Prostate gland (tissue), 2 donors: ENCODE data around the gene RTTN. TPM values are rescaled to one million over a fixed set of nuclear protein-coding genes. Genes with fewer than 3 reads are reported as not detected.
"Not testable (repeated sequence)": the region's sequence is repeated elsewhere in the genome, so short reads cannot be mapped to it uniquely, and the experiment has no call there.

ENCODE experiments used
- DNase-seq: peaks from one replicate; pipeline ENCODE4 v3.0.0-alpha.2; 2019; ENCODE audit warnings: low spot score
- H3K27ac ChIP-seq, 2 donors: fragments of 200-600 bp; sonication (generic); 2 replicates each; pipeline ENCODE4 v1.5.1; 2017 to 2019
- H3K27me3 ChIP-seq: fragments of 200-600 bp; sonication (generic); replicated peaks from 2 replicates; pipeline ENCODE4 v1.5.1; 2019; ENCODE audit not compliant: insufficient read depth
- H3K36me3 ChIP-seq, 2 donors: fragments of 200-600 bp; sonication (generic); 1 replicate in 1 of 2; 2 replicates in 1 of 2; pipeline versions ENCODE4 v1.5.1 to v1.8.1; 2017 to 2019
- H3K4me1 ChIP-seq: fragments of 200-600 bp; sonication (generic); replicated peaks from 2 replicates; pipeline ENCODE4 v1.5.1; 2019
- H3K4me3 ChIP-seq, 2 donors: fragments of 200-600 bp; sonication (generic); 2 replicates each; pipeline ENCODE4 v1.5.1; 2017 to 2019
- H3K9me3 ChIP-seq: fragments of 200-600 bp; sonication (generic); 2 replicates; pipeline ENCODE4 v1.5.1; 2017
- CTCF ChIP-seq, 4 experiments: fragments of 200-600 bp in 2 of 4; fragments of 450-650 bp in 2 of 4; sonication (generic) in 2 of 4; IDR thresholded peaks; 1 replicate in 3 of 4; 2 replicates in 1 of 4; pipeline ENCODE4 v1.5.1; 2016 to 2019; ENCODE audit warnings: antibody characterized with exemption in 4 of 4, mild to moderate bottlenecking in 2 of 4, moderate library complexity in 2 of 4
- POLR2A ChIP-seq: fragments of 450-650 bp; IDR thresholded peaks from one replicate; pipeline ENCODE4 v1.6.1; 2016; ENCODE audit warnings: antibody characterized with exemption, mild to moderate bottlenecking
- POLR2AphosphoS5 ChIP-seq: sonication (generic); formaldehyde crosslinking; IDR thresholded peaks from one replicate; pipeline ENCODE4 v1.6.1; 2017; ENCODE audit warnings: antibody characterized with exemption
- WGBS: methylation state at CpG from one replicate; pipeline ENCODE4 v1.1.5; 2018; 5-methylcytosine and 5-hydroxymethylcytosine counted together
- intact Hi-C: fragments of 100-400 bp; cut with DNase I; formaldehyde crosslinking; loops from one replicate; pipeline ENCODE4 v1.14.2; 2022
- total RNA-seq, 2 donors: library from RNA; depleted of rRNA; stranded (reverse); fragments of >200 nt; gene quantifications; one replicate each; pipeline ENCODE4 v1.1.0, GENCODE V29; 2016

The RTTN gene
- total RNA-seq, 2 donors from 2014 or later, result 8.4 to 21.5 TPM

DNA sequence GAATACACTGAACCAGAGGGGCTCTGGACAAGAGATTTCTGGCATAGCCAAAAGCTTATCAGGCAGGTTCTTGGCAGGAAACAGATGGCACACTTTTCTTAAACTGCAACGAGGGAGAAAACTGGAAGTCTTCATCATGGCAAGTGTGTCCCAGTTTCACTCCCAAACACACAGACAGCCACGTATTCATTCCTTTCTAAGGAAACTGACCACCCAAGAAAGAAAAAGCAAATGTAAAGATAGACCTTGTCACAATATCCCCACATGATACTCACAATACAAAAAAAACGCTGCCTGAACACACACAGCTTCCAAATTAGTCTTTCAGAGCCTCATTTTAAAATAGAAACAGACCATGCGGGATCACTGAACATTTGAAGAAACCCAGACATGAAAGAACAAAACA is 40.6 kb upstream of the RTTN start:
- Histone ChIP-seq H3K4me3 (no peak overlapping the region), H3K9me3 (no peaks in the 10 kb centered on the region), H3K36me3 (no peaks in the 10 kb centered on the region), H3K27me3 (no peaks in the 10 kb centered on the region), H3K27ac (no peak overlapping the region), H3K4me1 (no peaks in the 10 kb centered on the region)
- TF ChIP-seq CTCF (IDR thresholded peaks at IDR 0.05) (no peak), POLR2A (no peak), POLR2AphosphoS5 (no peak)
- no peak for DNase-seq
- 29% methylated on average over 4 of the region's 4 CpGs for WGBS
- intact Hi-C loops, result no loop called here

DNA sequence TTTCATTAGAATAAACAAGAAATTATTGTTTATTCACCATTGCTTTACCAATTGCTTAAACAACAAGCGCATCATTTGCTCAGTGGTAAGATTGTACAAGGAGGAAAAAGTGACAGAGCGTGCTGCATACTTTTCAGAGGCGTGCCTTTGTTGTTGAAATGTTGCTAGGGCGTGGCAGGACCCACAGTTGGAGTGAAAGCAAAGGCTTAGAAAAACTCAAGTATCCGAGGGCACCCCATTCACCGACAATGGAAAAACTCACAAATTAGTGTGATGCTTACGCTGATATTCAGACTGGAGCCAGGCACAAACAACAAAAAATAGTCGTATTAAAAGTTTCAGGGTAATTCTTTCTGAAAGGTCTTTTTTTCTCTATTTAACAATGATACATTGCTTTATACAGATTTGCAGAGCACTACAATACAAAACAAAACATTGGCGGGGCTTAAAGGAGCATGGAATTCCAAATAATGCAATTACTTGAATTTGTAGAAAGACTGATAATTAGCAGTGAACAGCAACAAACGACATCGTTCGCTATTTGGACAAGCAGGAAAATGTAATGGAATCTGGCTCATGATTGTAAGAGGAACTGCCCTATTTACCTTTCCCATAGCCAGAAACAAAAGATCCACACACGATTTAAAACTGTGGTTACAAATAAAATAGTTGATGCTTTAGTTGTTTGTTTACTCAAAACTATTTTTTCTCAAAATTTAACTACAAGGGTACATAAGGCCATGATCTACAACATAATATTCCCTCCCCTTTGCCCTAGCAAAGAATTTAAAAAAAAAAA is 37.8 kb upstream of the RTTN start:
- no peak for DNase-seq
- no peak overlapping the region for H3K27ac ChIP-seq
- 48% methylated on average over 13 of the region's 13 CpGs for WGBS
- no peaks in the 10 kb centered on the region for H3K27me3 ChIP-seq
- intact Hi-C loops, result no loop called here
- TF ChIP-seq POLR2A (no peak), CTCF (IDR thresholded peaks at IDR 0.05) (no peak), POLR2AphosphoS5 (no peak)
- no peaks in the 10 kb centered on the region for H3K4me1 ChIP-seq
- no peaks in the 10 kb centered on the region for H3K9me3 ChIP-seq
- no peaks in the 10 kb centered on the region for H3K36me3 ChIP-seq
- H3K4me3 ChIP-seq, result no peak overlapping the region

GRCh38 chr18:70236921-70237320 is 31.4 kb upstream of the RTTN start:
- intact Hi-C loops, DNase-seq, H3K4me1 ChIP-seq, H3K27ac ChIP-seq, H3K9me3 ChIP-seq, H3K27me3 ChIP-seq, H3K4me3 ChIP-seq, H3K36me3 ChIP-seq: not testable (repeated sequence)
- WGBS, result 39% methylated on average over 7 of the region's 7 CpGs

- no peak for DNase-seq
- no peaks in the 10 kb centered on the region for H3K9me3 ChIP-seq
- TF ChIP-seq POLR2A (no peak), POLR2AphosphoS5 (no peak), CTCF (IDR thresholded peaks at IDR 0.05) (no peak)
- WGBS, result 85% methylated on average over 5 of the region's 5 CpGs
- no peaks in the 10 kb centered on the region for H3K4me1 ChIP-seq
- no peaks in the 10 kb centered on the region for H3K36me3 ChIP-seq
- H3K27me3 ChIP-seq, result no peaks in the 10 kb centered on the region
- intact Hi-C loops, result no loop called here
- H3K4me3 ChIP-seq, result no peak overlapping the region
- no peak overlapping the region for H3K27ac ChIP-seq
These were observed 30.0 kb upstream of the RTTN start for GRCh38 chr18:70235478-70235877.

DNA sequence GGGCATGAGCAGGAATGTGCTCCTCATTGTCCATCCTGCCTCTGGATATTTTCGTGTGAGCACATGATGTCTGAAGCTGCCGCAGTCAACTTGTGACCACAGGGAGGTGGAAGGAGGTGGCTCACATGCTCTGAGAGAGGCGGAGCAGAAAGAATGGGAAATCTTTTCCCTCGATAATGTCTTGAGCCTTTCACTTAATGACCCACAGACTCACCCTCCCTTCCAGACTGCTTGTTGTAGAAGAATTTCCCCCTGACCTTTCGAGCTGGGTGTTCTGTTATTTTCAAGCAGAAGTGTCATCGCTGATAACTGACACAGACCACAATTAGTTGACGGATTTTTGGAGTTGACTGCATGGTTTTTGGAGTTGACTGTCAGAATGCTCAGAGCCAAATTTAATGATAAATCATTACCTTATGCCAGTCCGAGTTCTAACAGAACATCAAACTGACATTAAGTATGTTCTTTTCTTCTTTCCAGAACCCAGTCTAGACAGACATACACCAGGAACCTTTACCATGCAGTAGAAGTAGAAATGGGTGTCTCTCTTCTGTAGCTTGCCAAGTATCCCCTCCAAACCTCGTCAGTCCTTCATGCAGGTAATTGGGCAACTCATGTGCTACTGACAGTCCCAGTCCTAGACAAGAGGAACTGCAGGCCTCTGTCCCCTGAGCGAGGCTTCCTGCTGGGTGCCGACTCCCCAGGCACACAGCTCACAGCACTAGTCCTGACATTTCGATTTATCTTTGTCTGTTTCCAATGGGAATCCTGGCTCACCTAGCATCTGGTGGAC is 29.4 kb upstream of the RTTN start:
- Histone ChIP-seq H3K4me1 (no peaks in the 10 kb centered on the region), H3K27me3 (no peaks in the 10 kb centered on the region), H3K9me3 (no peaks in the 10 kb centered on the region), H3K4me3 (no peak overlapping the region), H3K36me3 (no peaks in the 10 kb centered on the region), H3K27ac (no peak overlapping the region)
- TF ChIP-seq CTCF (IDR thresholded peaks at IDR 0.05) (no peak), POLR2A (no peak), POLR2AphosphoS5 (no peak)
- intact Hi-C loops, result no loop called here
- DNase-seq, result no peak
- WGBS, result 78% methylated on average over 12 of the region's 12 CpGs
